ENCODE data around the gene MGAT5. TPM values are rescaled to one million over a fixed set of nuclear protein-coding genes. Genes with fewer than 3 reads are reported as not detected.

MGAT5 gene
- total RNA-seq, 2 experiments from 2014 or later, result 60.8 to 68.0 TPM

GRCh38 chr2:134398300-134398699 is 144.4 kb downstream of the MGAT5 start:
- ChIA-PET POLR2A (interaction anchor here (2.0 to 3.7 kb wide), 2 partner anchors 10 to 14 kb away, joined by 8 to 14 read pairs; no protein-coding TSS in a partner anchor), CTCF (ENCODE audit: unreplicated experiment) (interaction anchor here (1.8 kb wide), 1 partner anchor 14 kb away, joined by 4 read pairs; no protein-coding TSS in a partner anchor)
- BruUV-seq (replicated peaks), result no TSS peak
- Histone ChIP-seq H3K79me2 (ENCODE audit: insufficient read depth, low read depth, low read length) (no peaks in the 10 kb centered on the region), H3K36me3 (ENCODE audit: insufficient read depth, low read length) (peaks cover 17% of the 10 kb centered on the region), H2AFZ (ENCODE audit: low read length) (no peak overlapping the region), H3K4me3 (ENCODE audit: low read depth, low read length, poor library complexity, severe bottlenecking) (no peak overlapping the region), H3K9me2 (ENCODE audit: insufficient read depth, low read length) (no peaks in the 10 kb centered on the region), H3K4me1 (ENCODE audit: insufficient read depth, low read length, poor library complexity, severe bottlenecking) (no peaks in the 10 kb centered on the region), H4K20me1 (ENCODE audit: insufficient read depth, low read length) (no peaks in the 10 kb centered on the region), H3K9me3 (ENCODE audit: low read length) (no peaks in the 10 kb centered on the region), H3K4me2 (ENCODE audit: low read length) (no peak overlapping the region), H3K27ac (ENCODE audit: low read depth, low read length, poor library complexity, severe bottlenecking) (no peak overlapping the region)
- DNase-seq (ENCODE audit: low spot score), result no peak
- intact Hi-C loops (cut with micrococcal nuclease; ENCODE audit: unreplicated experiment), result no loop called here
- TF ChIP-seq EZH2phosphoT487 (IDR thresholded peaks at IDR 0.05; ENCODE audit: borderline replicate concordance, low read depth, low read length) (no peak), CTCF (conservative IDR thresholded peaks at IDR 0.05; ENCODE audit: low read length) (no peak)

GRCh38 chr2:134399096-134399495 is 145.2 kb downstream of the MGAT5 start:
- no peak overlapping the region for H3K4me2 ChIP-seq (ENCODE audit: low read length)
- no peaks in the 10 kb centered on the region for H3K9me2 ChIP-seq (ENCODE audit: insufficient read depth, low read length)
- ChIA-PET CTCF (ENCODE audit: unreplicated experiment) (interaction anchor here (1.8 kb wide), 1 partner anchor 13 kb away, joined by 4 read pairs; no protein-coding TSS in a partner anchor), POLR2A (interaction anchor here (2.0 to 3.7 kb wide), 3 partner anchors 11 to 35 kb away, joined by 5 to 14 read pairs (median 8); no protein-coding TSS in a partner anchor)
- no peak overlapping the region for H3K27ac ChIP-seq (ENCODE audit: low read depth, low read length, poor library complexity, severe bottlenecking)
- H3K36me3 ChIP-seq (ENCODE audit: insufficient read depth, low read length), result peaks cover 25% of the 10 kb centered on the region
- TF ChIP-seq EZH2phosphoT487 (IDR thresholded peaks at IDR 0.05; ENCODE audit: borderline replicate concordance, low read depth, low read length), result no peak
- TF ChIP-seq CTCF (conservative IDR thresholded peaks at IDR 0.05; ENCODE audit: low read length), result no peak
- no peak overlapping the region for H3K4me3 ChIP-seq (ENCODE audit: low read depth, low read length, poor library complexity, severe bottlenecking)
- H3K79me2 ChIP-seq (ENCODE audit: insufficient read depth, low read depth, low read length), result no peaks in the 10 kb centered on the region
- H4K20me1 ChIP-seq (ENCODE audit: insufficient read depth, low read length), result no peaks in the 10 kb centered on the region
- H3K4me1 ChIP-seq (ENCODE audit: insufficient read depth, low read length, poor library complexity, severe bottlenecking), result no peaks in the 10 kb centered on the region
- no peaks in the 10 kb centered on the region for H3K9me3 ChIP-seq (ENCODE audit: low read length)
- intact Hi-C loops (cut with micrococcal nuclease; ENCODE audit: unreplicated experiment), result no loop called here
- DNase-seq (ENCODE audit: low spot score), result no peak
- no TSS peak for BruUV-seq (replicated peaks)
- no peak overlapping the region for H2AFZ ChIP-seq (ENCODE audit: low read length)

- H2AFZ ChIP-seq (ENCODE audit: low read length), result no peak overlapping the region
- peaks cover 1% of the 10 kb centered on the region for H3K4me1 ChIP-seq (ENCODE audit: insufficient read depth, low read length, poor library complexity, severe bottlenecking)
- TF ChIP-seq CTCF (conservative IDR thresholded peaks at IDR 0.05; ENCODE audit: low read length), result no peak
- TF ChIP-seq EZH2phosphoT487 (IDR thresholded peaks at IDR 0.05; ENCODE audit: borderline replicate concordance, low read depth, low read length), result no peak
- H3K27ac ChIP-seq (ENCODE audit: low read depth, low read length, poor library complexity, severe bottlenecking), result no peak overlapping the region
- ChIA-PET CTCF (ENCODE audit: unreplicated experiment) (no interaction called here), POLR2A (interaction anchor here (1.0 to 3.7 kb wide), 3 partner anchors 11 to 279 kb away, joined by 3 to 14 read pairs (median 5); no protein-coding TSS in a partner anchor)
- no TSS peak for BruUV-seq (replicated peaks)
- no peaks in the 10 kb centered on the region for H3K79me2 ChIP-seq (ENCODE audit: insufficient read depth, low read depth, low read length)
- H3K4me3 ChIP-seq (ENCODE audit: low read depth, low read length, poor library complexity, severe bottlenecking), result no peak overlapping the region
- no peak for DNase-seq (ENCODE audit: low spot score)
- intact Hi-C loops (cut with micrococcal nuclease; ENCODE audit: unreplicated experiment), result no loop called here
- H3K4me2 ChIP-seq (ENCODE audit: low read length), result no peak overlapping the region
- H3K36me3 ChIP-seq (ENCODE audit: insufficient read depth, low read length), result peaks cover 45% of the 10 kb centered on the region
- H3K9me2 ChIP-seq (ENCODE audit: insufficient read depth, low read length), result no peaks in the 10 kb centered on the region
- H3K9me3 ChIP-seq (ENCODE audit: low read length), result no peaks in the 10 kb centered on the region
- H4K20me1 ChIP-seq (ENCODE audit: insufficient read depth, low read length), result no peaks in the 10 kb centered on the region
These were observed 147.2 kb downstream of the MGAT5 start for GRCh38 chr2:134401081-134401497.
